Stimulated activated naive B cell treated with anti-CD40 and anti-IgM and Interleukin-4, amounts not matched to agents 10 μg/mL and 1 μg/mL and 100 μg/mL, for 72 hours (primary cell): ENCODE measurements around the gene BABAM2.
A peak's percentile ranks its signal among the peaks of the same experiment; 100 is the strongest.

Experiments used
- ATAC-seq, 2 donors: fragments of 150-1000 bp; cut with Tn5 transposase; replicated peaks; 2 replicates each; pipeline ENCODE4 v1.10.0; 2021; ENCODE audit warnings: moderate library complexity in 1 of 2
- DNase-seq: peaks from one replicate; pipeline ENCODE4 v3.0.0; 2021
- H3K27ac Mint-ChIP-seq: one replicate; pipeline ENCODE4 v1.8.0; 2022; ENCODE audit warnings: mild to moderate bottlenecking, mixed read lengths
- H3K27me3 Mint-ChIP-seq, 2 donors: one replicate each; pipeline ENCODE4 v1.8.0; 2022; ENCODE audit warnings: mixed read lengths in 2 of 2
- H3K36me3 Mint-ChIP-seq, 2 donors: one replicate each; pipeline ENCODE4 v1.8.0; 2022; ENCODE audit warnings: mixed read lengths in 2 of 2, mild to moderate bottlenecking in 1 of 2
- H3K4me1 Mint-ChIP-seq, 2 donors: one replicate each; pipeline ENCODE4 v1.8.0; 2022; ENCODE audit warnings: mixed read lengths in 2 of 2, mild to moderate bottlenecking in 1 of 2
- H3K4me3 Mint-ChIP-seq, 2 donors: one replicate each; pipeline ENCODE4 v1.8.0; 2022; ENCODE audit warnings: mild to moderate bottlenecking in 2 of 2, mixed read lengths in 2 of 2, moderate library complexity in 1 of 2
- H3K9me3 Mint-ChIP-seq, 2 donors: one replicate each; pipeline ENCODE4 v1.8.0; 2022; ENCODE audit warnings: mixed read lengths in 2 of 2, mild to moderate bottlenecking in 1 of 2

BABAM2 gene

DNA sequence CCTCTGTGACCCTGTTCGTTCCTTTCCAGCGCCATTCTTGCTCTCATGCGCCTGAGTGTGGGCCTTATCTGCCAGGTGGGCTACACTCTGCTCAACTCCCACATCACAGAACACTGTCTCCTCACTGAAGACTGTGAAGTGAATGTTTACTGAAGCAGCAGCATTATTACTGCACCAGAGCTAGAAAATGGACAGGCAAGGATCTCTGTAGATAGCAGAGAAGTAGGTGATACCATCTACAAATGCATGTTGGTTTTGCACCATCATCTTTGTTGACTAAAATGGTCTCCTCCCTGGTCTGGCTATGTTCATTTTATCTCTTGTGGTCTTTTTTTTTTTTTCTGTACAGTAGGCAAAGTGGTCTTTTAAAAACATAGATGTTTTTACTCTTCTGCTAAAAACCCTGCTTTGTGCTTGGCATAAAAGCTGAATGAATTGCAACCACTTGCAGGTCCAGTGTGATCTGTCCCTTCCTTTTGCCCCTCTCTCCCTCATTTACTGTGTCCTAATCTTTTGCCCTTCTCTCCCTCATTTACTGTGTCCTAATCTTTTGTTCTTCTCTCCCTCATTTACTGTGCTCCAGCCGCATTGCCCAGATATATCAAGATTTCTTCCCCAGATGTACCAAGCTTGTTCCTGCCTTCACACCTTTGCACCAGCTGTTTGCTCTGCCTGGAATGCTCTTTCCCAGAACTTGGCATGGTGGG is 35.4 kb downstream of the BABAM2 start:
- no peak overlapping the region for H3K4me3 Mint-ChIP-seq
- no peaks in the 10 kb centered on the region for H3K9me3 Mint-ChIP-seq
- DNase-seq (no peak), ATAC-seq (no peak)
- H3K36me3 Mint-ChIP-seq, result peaks cover 11 to 30% of the 10 kb centered on the region in 2 donors
- peak overlapping the region; percentile 0 for H3K27ac Mint-ChIP-seq
- H3K4me1 Mint-ChIP-seq, result peaks cover 0 to 4% of the 10 kb centered on the region in 2 donors
- H3K27me3 Mint-ChIP-seq, result no peaks in the 10 kb centered on the region

- ATAC-seq (no peak), DNase-seq (no peak)
- H3K36me3 Mint-ChIP-seq, result peaks cover 22 to 44% of the 10 kb centered on the region in 2 donors
- no peaks in the 10 kb centered on the region for H3K9me3 Mint-ChIP-seq
- H3K27me3 Mint-ChIP-seq, result no peaks in the 10 kb centered on the region
- no peak overlapping the region for H3K4me3 Mint-ChIP-seq
- no peak overlapping the region for H3K27ac Mint-ChIP-seq
- H3K4me1 Mint-ChIP-seq, result peaks cover 0 to 6% of the 10 kb centered on the region in 2 donors
Measured at GRCh38 chr2:27929916-27930486, 39.5 kb downstream of the BABAM2 start.

DNA sequence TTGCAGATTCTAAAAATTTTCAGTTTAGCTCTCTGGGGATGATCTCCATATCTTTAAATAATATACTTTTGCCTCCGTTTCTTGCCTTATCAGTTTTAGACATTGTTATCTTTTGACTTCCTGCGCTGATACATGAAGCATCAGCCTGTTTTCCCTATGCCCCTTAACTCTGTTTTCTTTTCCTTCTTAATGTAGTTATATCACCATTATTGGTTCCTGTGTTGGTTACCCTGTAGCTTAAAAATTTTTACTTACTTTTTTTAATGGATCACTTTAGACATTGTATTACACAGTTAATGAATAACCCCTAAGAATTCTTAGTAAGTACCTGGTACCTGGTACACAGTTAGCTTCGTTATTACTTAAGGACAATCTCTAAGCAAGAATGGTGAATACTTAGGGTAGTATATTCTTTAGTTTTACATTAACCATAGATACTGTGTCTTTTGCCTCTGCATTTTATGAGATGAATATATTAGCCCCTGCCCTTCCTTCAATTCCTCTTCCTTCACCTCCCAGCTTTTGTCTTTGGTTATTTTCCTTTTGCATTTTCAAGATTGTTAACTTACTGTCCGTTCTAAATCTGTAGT is 40.9 kb downstream of the BABAM2 start:
- DNase-seq, result no peak
- peaks cover 0 to 2% of the 10 kb centered on the region in 2 donors for H3K4me1 Mint-ChIP-seq
- no peak overlapping the region for H3K27ac Mint-ChIP-seq
- no peaks in the 10 kb centered on the region for H3K9me3 Mint-ChIP-seq
- no peak for ATAC-seq
- H3K36me3 Mint-ChIP-seq, result peaks cover 21 to 31% of the 10 kb centered on the region in 2 donors
- H3K27me3 Mint-ChIP-seq, result no peaks in the 10 kb centered on the region
- H3K4me3 Mint-ChIP-seq, result no peak overlapping the region

- ATAC-seq (no peak), DNase-seq (no peak)
- H3K9me3 Mint-ChIP-seq, result no peaks in the 10 kb centered on the region
Measured at GRCh38 chr2:27932396-27932795, 41.9 kb downstream of the BABAM2 start.

DNA sequence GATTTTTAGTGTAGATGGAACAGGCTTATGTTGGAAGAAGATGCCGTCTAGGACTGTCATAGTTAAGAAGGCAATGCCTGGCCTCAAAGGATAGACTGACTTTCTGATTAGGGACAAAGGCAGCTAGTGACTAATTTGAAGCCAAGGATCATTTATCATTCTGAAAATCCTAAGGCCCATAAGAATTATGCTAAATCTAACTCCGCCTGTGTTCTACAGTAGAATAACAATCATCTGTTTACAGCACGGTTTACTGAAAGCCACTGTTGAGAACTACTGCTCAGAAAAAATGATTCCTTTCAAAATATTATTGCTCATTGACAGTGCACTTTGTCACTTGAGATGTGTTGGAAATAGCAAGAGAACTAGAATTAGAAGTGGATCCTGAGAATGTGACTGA is 44.5 kb downstream of the BABAM2 start:
- Mint-ChIP-seq H3K9me3 (no peaks in the 10 kb centered on the region), H3K4me3 (no peak overlapping the region), H3K36me3 (peaks cover 31 to 35% of the 10 kb centered on the region in 2 donors), H3K27ac (no peak overlapping the region), H3K27me3 (no peaks in the 10 kb centered on the region), H3K4me1 (peaks cover 4 to 5% of the 10 kb centered on the region in 2 donors)
- DNase-seq, result no peak
- no peak for ATAC-seq

More at GRCh38 chr2:27932396-27932795, 41.9 kb downstream of the BABAM2 start:
- H3K27ac Mint-ChIP-seq, result no peak overlapping the region
- H3K36me3 Mint-ChIP-seq, result peaks cover 25 to 33% of the 10 kb centered on the region in 2 donors
- no peaks in the 10 kb centered on the region for H3K27me3 Mint-ChIP-seq
- no peak overlapping the region for H3K4me3 Mint-ChIP-seq
- H3K4me1 Mint-ChIP-seq, result peaks cover 4% of the 10 kb centered on the region in 2 donors

GRCh38 chr2:27940090-27940671 is 49.7 kb downstream of the BABAM2 start:
- no peak overlapping the region for H3K27ac Mint-ChIP-seq
- H3K4me3 Mint-ChIP-seq, result no peak overlapping the region
- ATAC-seq (no peak), DNase-seq (no peak)
- no peaks in the 10 kb centered on the region for H3K27me3 Mint-ChIP-seq
- H3K4me1 Mint-ChIP-seq, result peaks cover 2 to 5% of the 10 kb centered on the region in 2 donors
- no peaks in the 10 kb centered on the region for H3K9me3 Mint-ChIP-seq
- H3K36me3 Mint-ChIP-seq, result peaks cover 14 to 18% of the 10 kb centered on the region in 2 donors

- DNase-seq (no peak), ATAC-seq (no peak)
- Mint-ChIP-seq H3K4me1 (peaks cover 2 to 5% of the 10 kb centered on the region in 2 donors), H3K27me3 (no peaks in the 10 kb centered on the region), H3K27ac (no peak overlapping the region), H3K4me3 (no peak overlapping the region), H3K36me3 (peaks cover 14 to 18% of the 10 kb centered on the region in 2 donors), H3K9me3 (no peaks in the 10 kb centered on the region)
Measured at GRCh38 chr2:27940982-27941381, 50.5 kb downstream of the BABAM2 start.

- no peaks in the 10 kb centered on the region for H3K27me3 Mint-ChIP-seq
- ATAC-seq, result no peak
- no peak for DNase-seq
- H3K9me3 Mint-ChIP-seq, result no peaks in the 10 kb centered on the region
- H3K4me3 Mint-ChIP-seq, result no peak overlapping the region
- H3K27ac Mint-ChIP-seq, result no peak overlapping the region
- H3K4me1 Mint-ChIP-seq, result peaks cover 3 to 11% of the 10 kb centered on the region in 2 donors
- H3K36me3 Mint-ChIP-seq, result peaks cover 7 to 8% of the 10 kb centered on the region in 2 donors
Measured at GRCh38 chr2:27942612-27943547, 52.4 kb downstream of the BABAM2 start.

DNA sequence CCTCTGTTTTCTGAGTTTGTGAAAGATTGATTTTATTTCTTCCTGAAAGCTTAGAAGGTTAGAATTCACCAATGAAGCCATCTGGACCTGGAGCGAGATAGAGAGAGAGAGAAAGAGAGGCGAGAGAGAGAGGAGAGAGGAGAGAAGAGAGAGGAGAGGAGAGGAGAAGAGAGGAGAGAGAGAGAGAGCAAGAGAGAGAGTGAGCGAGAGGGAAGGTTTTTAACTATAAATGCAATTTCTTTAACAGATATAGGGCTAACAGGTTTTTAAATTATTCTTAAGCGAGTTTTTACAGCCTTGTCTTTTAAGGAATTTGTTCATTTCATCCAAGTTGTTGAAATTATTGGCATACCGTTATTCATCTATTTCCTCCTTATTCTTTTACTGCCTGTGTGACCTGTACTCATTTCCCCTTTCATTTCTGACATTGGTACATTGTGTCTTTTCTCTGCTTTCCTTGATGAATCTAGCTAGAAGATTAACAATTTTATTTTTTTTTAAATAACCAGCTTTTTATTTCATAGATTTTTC is 56.1 kb downstream of the BABAM2 start:
- ATAC-seq (no peak), DNase-seq (no peak)
- Mint-ChIP-seq H3K9me3 (no peaks in the 10 kb centered on the region), H3K4me1 (peaks cover 13 to 32% of the 10 kb centered on the region in 2 donors), H3K36me3 (peaks cover 18% of the 10 kb centered on the region in 2 donors), H3K4me3 (peak overlapping the region; percentile 36 to 57), H3K27ac (peak overlapping the region; percentile 38), H3K27me3 (no peaks in the 10 kb centered on the region)

DNA sequence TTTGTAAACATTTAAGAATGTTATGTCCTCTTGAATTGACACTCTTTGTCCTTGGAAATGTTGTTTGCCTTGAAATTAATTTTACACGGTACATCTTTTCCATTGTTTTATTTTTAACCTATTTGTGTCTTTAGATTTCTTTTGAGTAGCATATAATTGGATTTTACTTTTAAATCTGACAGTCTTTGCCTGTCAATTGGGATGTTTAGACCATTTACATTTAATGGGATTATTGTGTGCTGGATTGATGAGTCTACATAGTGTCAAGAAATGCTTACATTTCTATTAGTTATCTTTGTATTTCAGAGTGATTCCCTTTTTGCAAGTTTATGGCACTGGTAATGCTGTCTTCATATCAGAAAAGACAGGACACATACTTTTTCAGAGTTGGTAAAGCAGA is 61.5 kb downstream of the BABAM2 start:
- H3K27ac Mint-ChIP-seq, result no peak overlapping the region
- H3K4me1 Mint-ChIP-seq, result peaks cover 20 to 57% of the 10 kb centered on the region in 2 donors
- H3K36me3 Mint-ChIP-seq, result peaks cover 14 to 23% of the 10 kb centered on the region in 2 donors
- no peaks in the 10 kb centered on the region for H3K9me3 Mint-ChIP-seq
- no peak overlapping the region for H3K4me3 Mint-ChIP-seq
- H3K27me3 Mint-ChIP-seq, result no peaks in the 10 kb centered on the region
- ATAC-seq (no peak), DNase-seq (no peak)

DNA sequence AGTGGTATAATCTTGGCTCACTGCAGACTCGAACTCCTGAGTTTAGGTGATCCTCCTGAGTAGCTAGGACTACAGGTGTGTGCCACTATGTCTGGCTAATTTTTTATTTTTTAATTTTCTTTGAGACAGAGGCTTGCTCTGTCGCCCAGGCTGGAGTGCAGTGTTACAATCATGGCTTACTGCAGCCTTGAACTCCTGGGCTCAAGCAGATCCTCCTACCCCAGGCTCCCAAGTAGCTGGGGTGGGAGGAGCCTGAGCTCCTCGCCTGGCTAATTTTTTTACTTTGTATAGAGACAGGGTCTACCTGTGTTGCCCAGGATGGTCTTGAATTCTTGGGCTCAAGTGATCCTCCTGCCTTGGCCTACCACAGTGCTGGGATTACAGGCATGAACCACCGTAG is 62.5 kb downstream of the BABAM2 start:
- H3K9me3 Mint-ChIP-seq, result peaks cover 0 to 3% of the 10 kb centered on the region in 2 donors
- H3K4me1 Mint-ChIP-seq, result peaks cover 25 to 64% of the 10 kb centered on the region in 2 donors

DNA sequence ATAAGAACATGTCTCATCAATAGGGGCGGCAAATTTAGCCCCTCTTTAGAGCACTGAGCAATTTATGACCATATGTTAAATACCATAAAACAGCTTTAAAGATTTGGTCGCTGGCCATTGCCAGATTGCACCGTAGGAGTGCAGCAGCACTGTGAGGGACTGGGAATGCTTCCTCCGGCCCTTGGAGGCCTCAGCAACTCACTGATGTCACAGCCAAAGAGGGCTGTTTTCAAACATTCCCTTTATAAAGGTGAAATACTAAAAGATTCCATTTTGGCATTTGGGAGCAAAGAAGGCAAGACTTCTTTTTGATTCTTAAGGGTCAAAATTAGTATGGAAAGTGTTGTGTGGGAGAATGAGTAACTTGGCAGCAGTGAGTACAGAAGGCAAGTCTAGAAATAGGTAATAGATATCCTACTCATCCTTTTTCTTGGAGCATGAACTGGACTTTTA is 63.7 kb downstream of the BABAM2 start:
- H3K27me3 Mint-ChIP-seq, result no peaks in the 10 kb centered on the region
- peaks cover 22 to 68% of the 10 kb centered on the region in 2 donors for H3K4me1 Mint-ChIP-seq
- DNase-seq, result no peak
- H3K36me3 Mint-ChIP-seq, result peaks cover 11 to 26% of the 10 kb centered on the region in 2 donors
- no peak overlapping the region for H3K27ac Mint-ChIP-seq
- H3K9me3 Mint-ChIP-seq, result peaks cover 0 to 3% of the 10 kb centered on the region in 2 donors
- no peak for ATAC-seq
- H3K4me3 Mint-ChIP-seq, result no peak overlapping the region

More for the DNA sequence above, 62.5 kb downstream of the BABAM2 start:
- peaks cover 15 to 30% of the 10 kb centered on the region in 2 donors for H3K36me3 Mint-ChIP-seq
- ATAC-seq, result no peak
- H3K4me3 Mint-ChIP-seq, result no peak overlapping the region
- DNase-seq, result no peak
- H3K27me3 Mint-ChIP-seq, result no peaks in the 10 kb centered on the region
- no peak overlapping the region for H3K27ac Mint-ChIP-seq

DNA sequence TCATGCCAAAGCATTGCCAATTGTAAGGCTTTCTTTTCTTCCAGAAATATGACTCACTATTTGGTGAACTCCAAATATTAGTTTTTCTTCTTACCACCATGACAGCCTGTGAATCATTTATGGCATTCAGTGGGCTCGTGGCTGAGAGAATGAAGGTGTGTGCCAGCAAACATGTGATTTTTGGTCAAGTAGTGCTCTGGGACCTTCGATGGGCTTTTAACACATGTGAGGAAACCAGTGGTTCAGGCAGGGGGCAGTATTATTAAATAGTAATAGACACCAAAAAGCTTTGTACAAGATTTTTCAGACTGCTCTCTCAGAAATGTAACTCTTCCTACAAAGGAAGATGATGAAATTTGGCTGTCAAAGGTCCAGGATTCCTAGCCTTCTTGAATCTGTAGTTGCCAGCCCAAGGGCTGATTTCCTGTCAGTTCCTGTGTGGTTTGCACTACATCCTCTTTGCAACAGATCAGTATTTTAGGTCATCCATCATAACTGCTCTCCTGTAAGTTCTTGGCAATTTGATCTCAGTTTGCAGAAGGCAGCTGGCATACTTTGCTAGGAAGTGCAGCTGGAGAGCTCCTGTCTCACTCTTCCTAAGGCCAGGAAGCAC is 64.3 kb downstream of the BABAM2 start:
- Mint-ChIP-seq H3K27me3 (no peaks in the 10 kb centered on the region), H3K36me3 (peaks cover 9 to 23% of the 10 kb centered on the region in 2 donors), H3K4me1 (peaks cover 23 to 68% of the 10 kb centered on the region in 2 donors), H3K27ac (peak overlapping the region; percentile 37), H3K9me3 (peaks cover 0 to 3% of the 10 kb centered on the region in 2 donors), H3K4me3 (peak overlapping the region in 1 of 2 donors; percentile 39)
- peak; percentile 70 to 83 for ATAC-seq
- DNase-seq, result no peak
